ENCODE data around the gene TECPR1. TPM values are rescaled to one million over a fixed set of nuclear protein-coding genes. Genes with fewer than 3 reads are reported as not detected.

The TECPR1 gene
- total and polyA plus RNA-seq, 2 experiments from 2014 or later, result 4.6 to 24.4 TPM

GRCh38 chr7:98233219-98234070, 18.6 kb downstream of the TECPR1 start (continued):
- TF ChIP-seq CTCF (conservative IDR thresholded peaks at IDR 0.05; ENCODE audit: low read depth in 2 of 2), result no peak
- TF ChIP-seq ZNF462 (CRISPR knock-in tag; IDR thresholded peaks at IDR 0.05), result no peak

- Histone ChIP-seq H3K27me3 (ENCODE audit: insufficient read depth) (no peaks in the 10 kb centered on the region), H3K9me2 (ENCODE audit: insufficient read depth) (no peaks in the 10 kb centered on the region), H3K27ac (ENCODE audit: low read depth) (no peak overlapping the region), H3K4me2 (no peak overlapping the region), H3K4me3 (no peak overlapping the region), H4K20me1 (replicated peaks; ENCODE audit: insufficient read depth) (no peaks in the 10 kb centered on the region), H3K79me2 (replicated peaks; ENCODE audit: insufficient read depth) (no peaks in the 10 kb centered on the region), H2AFZ (no peak overlapping the region), H3K36me3 (ENCODE audit: insufficient read depth) (no peaks in the 10 kb centered on the region), H3F3A (replicated peaks; ENCODE audit: low read depth) (no peaks in the 10 kb centered on the region), H3K4me1 (ENCODE audit: insufficient read depth) (no peaks in the 10 kb centered on the region)
- ATAC-seq (no peak), DNase-seq (ENCODE audit: low spot score) (no peak)
- H3K9me3 Mint-ChIP-seq, result no peaks in the 10 kb centered on the region
- no peaks in the 10 kb centered on the region for H3K4me1 Mint-ChIP-seq
- H3K27ac Mint-ChIP-seq, result no peak overlapping the region
- no peaks in the 10 kb centered on the region for H3K36me3 Mint-ChIP-seq (ENCODE audit: low read depth)
- peaks cover 9% of the 10 kb centered on the region for H3K27me3 Mint-ChIP-seq (ENCODE audit: insufficient read depth, low read depth, poor library complexity)
- no peak overlapping the region for H3K4me3 Mint-ChIP-seq
- no peak for TF ChIP-seq POLR2AphosphoS5 (IDR thresholded peaks at IDR 0.05; ENCODE audit: low read depth)
- no peak for TF ChIP-seq JUNB (IDR thresholded peaks at IDR 0.05; ENCODE audit: unreplicated experiment)
- no peak for TF ChIP-seq REST (IDR thresholded peaks at IDR 0.05; ENCODE audit: unreplicated experiment)
- no peak for TF ChIP-seq ZNF331 (CRISPR knock-in tag; IDR thresholded peaks at IDR 0.05; ENCODE audit: low read depth)
- no peak for TF ChIP-seq EZH2phosphoT487 (IDR thresholded peaks at IDR 0.05; ENCODE audit: unreplicated experiment)
- no peak for TF ChIP-seq STAT1 (IDR thresholded peaks at IDR 0.05; ENCODE audit: unreplicated experiment)
- no peak for TF ChIP-seq NANOG (IDR thresholded peaks at IDR 0.05; ENCODE audit: borderline replicate concordance)
- TF ChIP-seq CREB1 (CRISPR knock-in tag; IDR thresholded peaks at IDR 0.05; ENCODE audit: low read depth), result no peak
- no peak for TF ChIP-seq EZH2 (IDR thresholded peaks at IDR 0.05; ENCODE audit: low read depth, unreplicated experiment)
Observed at GRCh38 chr7:98232799-98233198, 19.2 kb downstream of the TECPR1 start.

All from GM23338 (cell line).